Neural crest cell (in vitro differentiated cells): ENCODE measurements around the gene CEP63. TPM values are rescaled to one million over a fixed set of nuclear protein-coding genes. Genes with fewer than 3 reads are reported as not detected.

Experiments
- DNase-seq: peaks from one replicate; pipeline ENCODE4 v3.0.0; 2021; ENCODE audit warnings: low read depth, mixed read lengths, low spot score
- H3K27ac Mint-ChIP-seq: one replicate; pipeline ENCODE4 v1.8.0; 2021; ENCODE audit warnings: mild to moderate bottlenecking, mixed read lengths; ENCODE audit not compliant: unreplicated experiment
- H3K27me3 Mint-ChIP-seq: 2 replicates; pipeline ENCODE4 v1.8.0; 2021; ENCODE audit warnings: low read depth, mild to moderate bottlenecking, mixed read lengths
- H3K36me3 Mint-ChIP-seq: 2 replicates; pipeline ENCODE4 v1.8.0; 2021; ENCODE audit warnings: low read depth, mild to moderate bottlenecking, mixed read lengths
- H3K4me1 Mint-ChIP-seq: 2 replicates; pipeline ENCODE4 v1.8.0; 2021; ENCODE audit warnings: mixed read lengths
- H3K4me3 Mint-ChIP-seq: one replicate; pipeline ENCODE4 v1.8.0; 2021; ENCODE audit warnings: mild to moderate bottlenecking, mixed read lengths
- H3K9me3 Mint-ChIP-seq: 2 replicates; pipeline ENCODE4 v1.8.0; 2021; ENCODE audit warnings: mixed read lengths
- CTCF ChIP-seq: fragments of 200-600 bp; sonication (generic); conservative IDR thresholded peaks from 2 replicates; pipeline ENCODE4 v1.5.0; 2021; ENCODE audit warnings: antibody characterized with exemption, mild to moderate bottlenecking
- total RNA-seq: library from RNA; stranded (reverse); gene quantifications from 2 replicates; pipeline ENCODE4 v1.2.1, GENCODE V29; 2021

The CEP63 gene
- total RNA-seq, 1 donor from 2014 or later, result 27.0 TPM

GRCh38 chr3:134468519-134468918, 17.3 kb upstream of the CEP63 start:
- Mint-ChIP-seq H3K4me1 (peaks cover 13% of the 10 kb centered on the region), H3K36me3 (no peaks in the 10 kb centered on the region), H3K4me3 (no peak overlapping the region), H3K27me3 (no peaks in the 10 kb centered on the region), H3K9me3 (no peaks in the 10 kb centered on the region), H3K27ac (no peak overlapping the region)
- no peak for TF ChIP-seq CTCF
- no peak for DNase-seq

GRCh38 chr3:134471521-134472193, 14.2 kb upstream of the CEP63 start:
- DNase-seq, result no peak
- no peaks in the 10 kb centered on the region for H3K36me3 Mint-ChIP-seq
- no peak overlapping the region for H3K27ac Mint-ChIP-seq
- peaks cover 5% of the 10 kb centered on the region for H3K4me1 Mint-ChIP-seq
- H3K4me3 Mint-ChIP-seq, result no peak overlapping the region
- no peak for TF ChIP-seq CTCF
- no peaks in the 10 kb centered on the region for H3K27me3 Mint-ChIP-seq
- H3K9me3 Mint-ChIP-seq, result no peaks in the 10 kb centered on the region

- H3K4me1 Mint-ChIP-seq, result peaks cover 5% of the 10 kb centered on the region
- H3K36me3 Mint-ChIP-seq, result no peaks in the 10 kb centered on the region
- H3K9me3 Mint-ChIP-seq, result no peaks in the 10 kb centered on the region
- no peaks in the 10 kb centered on the region for H3K27me3 Mint-ChIP-seq
- no peak for TF ChIP-seq CTCF
- no peak overlapping the region for H3K27ac Mint-ChIP-seq
- H3K4me3 Mint-ChIP-seq, result no peak overlapping the region
- no peak for DNase-seq
Measured at GRCh38 chr3:134472831-134473230, 13.0 kb upstream of the CEP63 start.

- Mint-ChIP-seq H3K36me3 (no peaks in the 10 kb centered on the region), H3K27ac (no peak overlapping the region), H3K9me3 (no peaks in the 10 kb centered on the region), H3K4me3 (no peak overlapping the region), H3K27me3 (no peaks in the 10 kb centered on the region), H3K4me1 (peaks cover 5% of the 10 kb centered on the region)
- peak; percentile 92 for DNase-seq
- peak; percentile 91 for TF ChIP-seq CTCF
Measured at GRCh38 chr3:134473868-134474546, 11.8 kb upstream of the CEP63 start.

GRCh38 chr3:134474956-134475355, 10.9 kb upstream of the CEP63 start:
- Mint-ChIP-seq H3K4me3 (no peak overlapping the region), H3K9me3 (no peaks in the 10 kb centered on the region), H3K27ac (no peak overlapping the region), H3K36me3 (peaks cover 3% of the 10 kb centered on the region), H3K4me1 (peaks cover 5% of the 10 kb centered on the region), H3K27me3 (no peaks in the 10 kb centered on the region)
- DNase-seq, result no peak
- TF ChIP-seq CTCF, result no peak
